Neural cell (in vitro differentiated cells): ENCODE results near the gene FHOD3.

Experiments used
- CTCF ChIP-seq: fragments of 450-650 bp; IDR thresholded peaks from 2 replicates; pipeline ENCODE4 v1.5.1; 2014; ENCODE audit warnings: antibody characterized with exemption, mild to moderate bottlenecking, moderate library complexity; ENCODE audit not compliant: poor library complexity, severe bottlenecking
- TAF1 ChIP-seq: IDR thresholded peaks from 2 replicates; pipeline ENCODE4 v1.6.1; 2012; ENCODE audit warnings: low read depth

DNA sequence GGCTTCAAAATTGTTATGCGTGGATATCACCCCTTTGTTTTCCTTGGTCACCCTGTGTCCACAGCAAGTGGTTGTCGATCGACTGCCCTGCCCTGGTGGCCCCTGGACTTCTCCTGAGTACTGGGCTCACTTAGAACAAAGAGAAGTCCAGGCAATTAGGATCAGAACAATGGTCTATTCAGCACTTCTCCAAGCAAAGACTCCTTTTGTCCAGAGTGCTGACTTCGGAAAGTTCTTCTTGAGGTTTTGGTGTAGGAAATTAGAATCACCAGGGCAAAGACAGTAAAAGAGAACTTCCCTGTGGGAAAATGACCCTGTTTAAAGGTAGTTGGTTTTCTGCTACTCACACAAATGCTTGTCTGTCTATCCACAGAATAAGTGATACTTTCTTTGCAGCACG, 173.9 kb downstream of the FHOD3 start:
- TF ChIP-seq CTCF (no peak), TAF1 (no peak)
